ENCODE results near the gene CDK14.
"Not testable (repeated sequence)": the region's sequence is repeated elsewhere in the genome, so short reads cannot be mapped to it uniquely, and the experiment has no call there.

CDK14 gene

GRCh38 chr7:91135703-91136430 is 539.7 kb downstream of the CDK14 start:
- no peak for DNase-seq (ENCODE audit: low read depth in 4 of 4, low spot score in 1 of 4)

GRCh38 chr7:91137153-91137787 is 541.1 kb downstream of the CDK14 start:
- DNase-seq (ENCODE audit: low read depth in 4 of 4, low spot score in 1 of 4): no peak

- DNase-seq (ENCODE audit: low read depth in 4 of 4, low spot score in 1 of 4): no peak
Observed at GRCh38 chr7:91137788-91138368, 541.8 kb downstream of the CDK14 start.

- no peak for DNase-seq (ENCODE audit: low read depth in 4 of 4, low spot score in 1 of 4)
Observed at GRCh38 chr7:91140286-91140685, 544.2 kb downstream of the CDK14 start.

- DNase-seq (ENCODE audit: low read depth in 4 of 4, low spot score in 1 of 4): no peak
Observed at GRCh38 chr7:91140982-91141381, 544.9 kb downstream of the CDK14 start.

- no peak for DNase-seq (ENCODE audit: low read depth in 4 of 4, low spot score in 1 of 4)
Observed at GRCh38 chr7:91142743-91143142, 546.6 kb downstream of the CDK14 start.

GRCh38 chr7:91149341-91150246 is 553.5 kb downstream of the CDK14 start:
- no peak for DNase-seq (ENCODE audit: low read depth in 4 of 4, low spot score in 1 of 4)

- DNase-seq (ENCODE audit: low read depth in 4 of 4, low spot score in 1 of 4): no peak
Observed at GRCh38 chr7:91151916-91152315, 555.8 kb downstream of the CDK14 start.

- DNase-seq (ENCODE audit: low read depth in 4 of 4, low spot score in 1 of 4): no peak
Observed at GRCh38 chr7:91156316-91157185, 560.4 kb downstream of the CDK14 start.

GRCh38 chr7:91157579-91158320 is 561.6 kb downstream of the CDK14 start:
- no peak for DNase-seq (ENCODE audit: low read depth in 4 of 4, low spot score in 1 of 4)

GRCh38 chr7:91162436-91162835 is 566.3 kb downstream of the CDK14 start:
- no peak for DNase-seq (ENCODE audit: low read depth in 4 of 4, low spot score in 1 of 4)

GRCh38 chr7:91164506-91164905 is 568.4 kb downstream of the CDK14 start:
- no peak for DNase-seq (ENCODE audit: low read depth in 4 of 4, low spot score in 1 of 4)

GRCh38 chr7:91165006-91165845 is 569.1 kb downstream of the CDK14 start:
- DNase-seq (ENCODE audit: low read depth in 4 of 4, low spot score in 1 of 4): no peak

- no peak for DNase-seq (ENCODE audit: low read depth in 4 of 4, low spot score in 1 of 4)
Observed at GRCh38 chr7:91165846-91166230, 569.7 kb downstream of the CDK14 start.

- no peak for DNase-seq (ENCODE audit: low read depth in 4 of 4, low spot score in 1 of 4)
Observed at GRCh38 chr7:91168871-91169829, 573.0 kb downstream of the CDK14 start.

GRCh38 chr7:91169830-91170191 is 573.7 kb downstream of the CDK14 start:
- DNase-seq (ENCODE audit: low read depth in 4 of 4, low spot score in 1 of 4): no peak

- not testable (repeated sequence) for DNase-seq (ENCODE audit: low read depth in 4 of 4, low spot score in 1 of 4)
Observed at GRCh38 chr7:91173265-91173664, 577.1 kb downstream of the CDK14 start.

GRCh38 chr7:91180746-91181145 is 584.6 kb downstream of the CDK14 start:
- no peak for DNase-seq (ENCODE audit: low read depth in 4 of 4, low spot score in 1 of 4)

Data from stimulated activated CD4-positive, alpha-beta T cell treated with anti-CD3 and anti-CD28 coated beads, Interleukin-1b, Interleukin-23, amount 100 ng/mL, for 24 hours (primary cell).